Measurements from ENCODE around the gene MAN1A1.
A peak's percentile ranks its signal among the peaks of the same experiment; 100 is the strongest.

Gene MAN1A1

GRCh38 chr6:119339941-119340456 is 9.6 kb downstream of the MAN1A1 start:
- no peak overlapping the region for H3K27ac ChIP-seq (ENCODE audit: low read length)
- H3K36me3 ChIP-seq (replicated peaks; ENCODE audit: insufficient read depth, low read length): no peaks in the 10 kb centered on the region; the same call in 1 of the 2 replicates
- H3K4me3 ChIP-seq (ENCODE audit: low read length): no peak overlapping the region
- no peaks in the 10 kb centered on the region for H3K27me3 ChIP-seq (replicated peaks; ENCODE audit: insufficient read depth, low read length)
- H3K79me2 ChIP-seq (ENCODE audit: low read length): peaks cover 99% of the 10 kb centered on the region
- H4K20me1 ChIP-seq (ENCODE audit: insufficient read depth, low read length): peaks cover 31% of the 10 kb centered on the region
- no peak overlapping the region for H3K4me2 ChIP-seq (ENCODE audit: low read depth, low read length)
- peaks cover 52% of the 10 kb centered on the region for H3K4me1 ChIP-seq (ENCODE audit: low read length)
- H3F3A ChIP-seq (ENCODE audit: insufficient read depth, low read length): 0 out of 2 replicates have a peak, but pooled peaks cover 3% of the 10 kb centered on the region
- H2AFZ ChIP-seq (ENCODE audit: low read length): no peak overlapping the region
- no peak overlapping the region for H3K9ac ChIP-seq (ENCODE audit: low read length)
- TF ChIP-seq CTCF (IDR thresholded peaks at IDR 0.05; ENCODE audit: low read length) (no peak), EZH2phosphoT487 (IDR thresholded peaks at IDR 0.05; ENCODE audit: low read length) (no peak), EZH2 (optimal IDR thresholded peaks at IDR 0.05; ENCODE audit: low read depth, low read length) (no peak)
- H3K9me3 ChIP-seq (replicated peaks; ENCODE audit: insufficient read depth, low read length): no peaks in the 10 kb centered on the region
- H3K9me2 ChIP-seq (replicated peaks; ENCODE audit: insufficient read depth, low read length): no peaks in the 10 kb centered on the region
- no peak for DNase-seq

- H3K9me3 ChIP-seq (replicated peaks; ENCODE audit: insufficient read depth, low read length): no peaks in the 10 kb centered on the region
- TF ChIP-seq EZH2 (optimal IDR thresholded peaks at IDR 0.05; ENCODE audit: low read depth, low read length) (no peak), CTCF (IDR thresholded peaks at IDR 0.05; ENCODE audit: low read length) (no peak), EZH2phosphoT487 (IDR thresholded peaks at IDR 0.05; ENCODE audit: low read length) (no peak)
These were observed 11.8 kb downstream of the MAN1A1 start for GRCh38 chr6:119337762-119338161.

GRCh38 chr6:119337252-119337651 is 12.3 kb downstream of the MAN1A1 start:
- Histone ChIP-seq H3K4me1 (ENCODE audit: low read length) (peaks cover 34% of the 10 kb centered on the region), H3K4me2 (ENCODE audit: low read depth, low read length) (peak overlapping the region; percentile 6; the same call in 1 of the 2 replicates), H3K79me2 (ENCODE audit: low read length) (peaks cover 99% of the 10 kb centered on the region), H3K27me3 (replicated peaks; ENCODE audit: insufficient read depth, low read length) (no peaks in the 10 kb centered on the region), H3K27ac (ENCODE audit: low read length) (no peak overlapping the region), H3K4me3 (ENCODE audit: low read length) (no peak overlapping the region), H3K9ac (ENCODE audit: low read length) (no peak overlapping the region), H3K9me3 (replicated peaks; ENCODE audit: insufficient read depth, low read length) (no peaks in the 10 kb centered on the region), H3K9me2 (replicated peaks; ENCODE audit: insufficient read depth, low read length) (no peaks in the 10 kb centered on the region), H4K20me1 (ENCODE audit: insufficient read depth, low read length) (peaks cover 16% of the 10 kb centered on the region), H3F3A (ENCODE audit: insufficient read depth, low read length) (0 out of 2 replicates have a peak, but pooled peaks cover 3% of the 10 kb centered on the region), H3K36me3 (replicated peaks; ENCODE audit: insufficient read depth, low read length) (no peaks in the 10 kb centered on the region; the same call in 1 of the 2 replicates), H2AFZ (ENCODE audit: low read length) (no peak overlapping the region)
- no peak for DNase-seq
- TF ChIP-seq CTCF (IDR thresholded peaks at IDR 0.05; ENCODE audit: low read length) (no peak), EZH2phosphoT487 (IDR thresholded peaks at IDR 0.05; ENCODE audit: low read length) (no peak), EZH2 (optimal IDR thresholded peaks at IDR 0.05; ENCODE audit: low read depth, low read length) (no peak)

More at GRCh38 chr6:119337762-119338161, 11.8 kb downstream of the MAN1A1 start:
- peak overlapping the region; percentile 6; the same call in 1 of the 2 replicates for H3K4me2 ChIP-seq (ENCODE audit: low read depth, low read length)
- no peak for DNase-seq
- no peak overlapping the region for H3K9ac ChIP-seq (ENCODE audit: low read length)
- peaks cover 99% of the 10 kb centered on the region for H3K79me2 ChIP-seq (ENCODE audit: low read length)
- no peaks in the 10 kb centered on the region for H3K27me3 ChIP-seq (replicated peaks; ENCODE audit: insufficient read depth, low read length)
- no peak overlapping the region for H3K27ac ChIP-seq (ENCODE audit: low read length)
- no peaks in the 10 kb centered on the region for H3K9me2 ChIP-seq (replicated peaks; ENCODE audit: insufficient read depth, low read length)
- no peak overlapping the region for H3K4me3 ChIP-seq (ENCODE audit: low read length)
- peaks cover 39% of the 10 kb centered on the region for H3K4me1 ChIP-seq (ENCODE audit: low read length)
- no peaks in the 10 kb centered on the region; the same call in 1 of the 2 replicates for H3K36me3 ChIP-seq (replicated peaks; ENCODE audit: insufficient read depth, low read length)
- peaks cover 16% of the 10 kb centered on the region for H4K20me1 ChIP-seq (ENCODE audit: insufficient read depth, low read length)
- no peak overlapping the region for H2AFZ ChIP-seq (ENCODE audit: low read length)
- H3F3A ChIP-seq (ENCODE audit: insufficient read depth, low read length): 0 out of 2 replicates have a peak, but pooled peaks cover 3% of the 10 kb centered on the region

Measured in MM.1S (cell line).